ENCODE results near the gene SLC35D2.
"Not testable (repeated sequence)": the region's sequence is repeated elsewhere in the genome, so short reads cannot be mapped to it uniquely, and the experiment has no call there.

SLC35D2 gene

DNA sequence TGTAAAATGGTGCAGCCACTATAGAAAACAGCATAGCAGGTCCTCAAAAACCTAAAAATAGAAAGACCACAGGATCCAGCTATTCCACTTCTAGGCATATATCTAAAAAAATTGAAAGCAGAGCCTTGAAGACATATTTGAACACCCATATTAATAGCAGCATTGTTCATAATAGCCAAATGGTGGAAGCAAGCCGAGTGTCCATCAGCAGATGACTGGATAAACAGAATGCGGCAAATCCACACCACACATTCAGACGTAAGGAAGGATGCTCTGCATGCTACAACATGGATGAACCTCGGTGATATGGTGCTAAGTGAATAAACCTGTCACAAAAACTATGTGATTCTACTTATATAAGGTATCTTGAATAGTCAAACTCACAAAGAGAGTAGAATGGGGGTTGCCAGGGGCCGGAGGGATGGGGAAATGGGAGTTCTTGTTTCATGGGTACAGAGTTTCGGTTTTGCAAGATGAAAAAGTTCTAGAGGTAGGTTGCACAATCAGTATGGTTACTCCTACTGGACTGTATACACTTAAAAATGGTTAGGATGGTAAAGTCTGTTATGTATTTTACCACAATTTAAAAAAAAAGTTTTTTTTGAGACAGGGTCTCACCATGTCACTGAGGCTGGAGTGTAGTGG, 64.5 kb downstream of the SLC35D2 start:
- no peak overlapping the region for H3K4me3 ChIP-seq (ENCODE audit: low read length)
- H3K9ac ChIP-seq (ENCODE audit: low read length), result no peak overlapping the region
- no peaks in the 10 kb centered on the region for H3K36me3 ChIP-seq (ENCODE audit: control insufficient read depth, insufficient read depth, low read length)
- peaks cover 3% of the 10 kb centered on the region for H3K4me1 ChIP-seq (ENCODE audit: control insufficient read depth, insufficient read depth, low read length)
- H3K9me3 ChIP-seq (ENCODE audit: control insufficient read depth, low read length), result peaks cover 2% of the 10 kb centered on the region
- no peaks in the 10 kb centered on the region for H3K27me3 ChIP-seq (ENCODE audit: control insufficient read depth, insufficient read depth, low read length)

GRCh38 chr9:96317335-96317980, 66.1 kb downstream of the SLC35D2 start:
- H3K9me3 ChIP-seq (ENCODE audit: control insufficient read depth, low read length), result peaks cover 13% of the 10 kb centered on the region
- no peaks in the 10 kb centered on the region for H3K27me3 ChIP-seq (ENCODE audit: control insufficient read depth, insufficient read depth, low read length)
- H3K4me1 ChIP-seq (ENCODE audit: control insufficient read depth, insufficient read depth, low read length), result peaks cover 3% of the 10 kb centered on the region
- H3K4me3 ChIP-seq (ENCODE audit: low read length), result no peak overlapping the region
- H3K9ac ChIP-seq (ENCODE audit: low read length), result no peak overlapping the region
- no peaks in the 10 kb centered on the region for H3K36me3 ChIP-seq (ENCODE audit: control insufficient read depth, insufficient read depth, low read length)

DNA sequence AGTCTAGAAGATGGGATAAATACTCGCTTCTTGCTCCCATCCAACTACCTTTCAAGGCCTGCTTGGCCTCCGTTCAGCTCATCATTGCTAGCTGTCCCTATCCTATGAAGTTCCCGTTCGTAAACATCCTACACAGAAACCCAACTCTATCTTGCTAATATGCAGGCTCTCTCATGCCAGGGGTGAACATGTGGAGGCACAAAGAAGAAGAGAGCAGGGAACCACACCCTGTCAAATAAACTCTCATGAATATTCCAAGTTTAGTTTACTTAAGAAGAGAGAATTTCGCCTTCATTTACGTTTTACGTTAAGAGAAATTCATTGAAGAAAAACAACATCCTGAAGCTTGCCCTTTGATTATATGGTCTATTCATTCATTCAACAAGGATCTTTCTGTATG, 73.7 kb downstream of the SLC35D2 start:
- peaks cover 13% of the 10 kb centered on the region for H3K9me3 ChIP-seq (ENCODE audit: control insufficient read depth, low read length)
- no peaks in the 10 kb centered on the region for H3K36me3 ChIP-seq (ENCODE audit: control insufficient read depth, insufficient read depth, low read length)
- no peaks in the 10 kb centered on the region for H3K4me1 ChIP-seq (ENCODE audit: control insufficient read depth, insufficient read depth, low read length)
- H3K4me3 ChIP-seq (ENCODE audit: low read length), result no peak overlapping the region
- H3K9ac ChIP-seq (ENCODE audit: low read length), result no peak overlapping the region
- H3K27me3 ChIP-seq (ENCODE audit: control insufficient read depth, insufficient read depth, low read length), result no peaks in the 10 kb centered on the region

DNA sequence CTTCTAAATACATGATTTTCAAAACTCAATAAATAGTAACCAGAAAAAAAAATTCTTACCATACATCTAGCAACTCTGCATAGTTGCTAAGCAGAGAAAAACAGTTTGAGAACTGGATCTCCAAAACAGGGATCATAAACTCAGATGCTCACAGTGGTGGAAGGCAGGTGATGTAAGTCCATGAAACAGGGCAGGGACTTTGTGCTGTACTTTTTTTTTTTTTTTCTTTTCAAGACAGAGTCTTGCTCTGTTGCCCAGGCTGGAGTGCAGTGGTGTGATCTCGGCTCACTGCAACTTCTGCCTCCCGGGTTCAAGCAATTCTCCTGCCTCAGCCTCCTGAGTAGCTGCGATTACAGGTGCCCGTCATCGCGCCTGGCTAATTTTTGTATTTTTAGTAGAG, 76.6 kb downstream of the SLC35D2 start:
- not testable (repeated sequence) for H3K27me3 ChIP-seq (ENCODE audit: control insufficient read depth, insufficient read depth, low read length); H3K36me3 ChIP-seq (ENCODE audit: control insufficient read depth, insufficient read depth, low read length); H3K4me1 ChIP-seq (ENCODE audit: control insufficient read depth, insufficient read depth, low read length); H3K9ac ChIP-seq (ENCODE audit: low read length); H3K4me3 ChIP-seq (ENCODE audit: low read length); H3K9me3 ChIP-seq (ENCODE audit: control insufficient read depth, low read length)

DNA sequence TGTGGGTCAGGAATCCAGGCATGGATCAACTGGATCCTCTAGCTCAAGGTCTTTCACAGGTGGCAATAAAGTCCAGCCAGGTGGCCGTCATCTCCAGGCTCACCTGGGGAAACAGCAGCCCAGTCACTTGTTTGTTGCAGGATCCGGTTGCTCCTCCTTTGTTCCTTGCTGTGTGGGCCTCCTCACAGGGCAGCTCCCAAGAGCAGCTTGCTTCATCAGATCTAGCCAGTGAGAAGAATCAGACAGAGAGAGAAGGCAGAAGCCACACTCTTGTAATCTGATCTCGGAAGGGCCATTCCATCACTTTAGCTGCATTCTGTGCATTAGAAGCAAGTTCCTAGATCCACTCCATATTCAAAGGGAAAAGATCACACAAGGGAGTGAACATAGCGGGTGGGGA, 78.3 kb downstream of the SLC35D2 start:
- H3K4me3 ChIP-seq (ENCODE audit: low read length), result no peak overlapping the region
- no peaks in the 10 kb centered on the region for H3K4me1 ChIP-seq (ENCODE audit: control insufficient read depth, insufficient read depth, low read length)
- no peaks in the 10 kb centered on the region for H3K9me3 ChIP-seq (ENCODE audit: control insufficient read depth, low read length)
- no peaks in the 10 kb centered on the region for H3K27me3 ChIP-seq (ENCODE audit: control insufficient read depth, insufficient read depth, low read length)
- H3K36me3 ChIP-seq (ENCODE audit: control insufficient read depth, insufficient read depth, low read length), result no peaks in the 10 kb centered on the region
- H3K9ac ChIP-seq (ENCODE audit: low read length), result no peak overlapping the region

DNA sequence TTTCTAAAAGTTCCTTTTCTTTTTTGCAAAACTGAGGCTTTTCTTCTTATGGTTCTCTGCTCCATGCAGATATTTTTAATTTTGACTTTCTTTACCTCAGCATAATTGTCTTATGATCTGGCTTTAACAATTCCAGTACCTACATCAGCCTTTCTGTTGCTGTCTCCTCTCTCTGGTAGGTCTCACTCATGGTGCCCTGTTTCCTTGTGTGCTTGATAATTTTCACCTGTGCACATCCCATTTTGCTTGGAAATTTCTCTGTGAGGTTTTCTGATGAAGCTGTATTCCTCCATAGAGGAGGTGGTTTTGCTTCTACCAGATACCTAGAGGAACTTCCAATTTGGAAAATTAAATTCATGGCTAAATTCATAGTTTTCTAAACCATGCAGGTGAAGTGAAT, 79.3 kb downstream of the SLC35D2 start:
- Histone ChIP-seq H3K9me3 (ENCODE audit: control insufficient read depth, low read length) (no peaks in the 10 kb centered on the region), H3K27me3 (ENCODE audit: control insufficient read depth, insufficient read depth, low read length) (no peaks in the 10 kb centered on the region), H3K4me1 (ENCODE audit: control insufficient read depth, insufficient read depth, low read length) (no peaks in the 10 kb centered on the region), H3K9ac (ENCODE audit: low read length) (no peak overlapping the region), H3K4me3 (ENCODE audit: low read length) (no peak overlapping the region), H3K36me3 (ENCODE audit: control insufficient read depth, insufficient read depth, low read length) (no peaks in the 10 kb centered on the region)

DNA sequence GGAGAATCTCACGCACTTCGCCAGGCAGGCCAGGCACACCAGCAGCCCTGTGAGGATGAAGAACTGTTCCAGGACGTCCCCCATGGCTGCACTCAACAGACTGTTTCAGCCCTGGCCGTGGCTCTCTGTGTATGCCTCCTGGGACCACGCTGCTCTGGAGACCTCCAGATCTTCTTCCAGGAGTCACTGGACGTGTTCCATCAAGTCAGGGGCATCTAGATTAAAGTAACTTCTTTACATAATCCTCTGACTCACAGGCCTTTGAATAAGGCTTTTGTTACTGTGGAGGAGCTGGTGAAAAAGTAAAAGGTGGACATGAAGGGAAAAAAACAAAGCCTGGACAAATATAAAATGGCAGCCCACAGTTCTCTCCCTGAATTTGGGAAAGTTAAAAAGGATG, 81.5 kb downstream of the SLC35D2 start, which contains the start of gene HSD17B3:
TSS of gene HSD17B3 (minus strand) at position 156 of the 400 bp plus-strand sequence. CDS start at position 84, 72 bp downstream.
- no peak within 1 kb of the TSS for H3K9ac ChIP-seq (ENCODE audit: low read length)

GRCh38 chr9:96299823-96300222, 83.7 kb downstream of the SLC35D2 start:
- Histone ChIP-seq H3K4me1 (ENCODE audit: control insufficient read depth, insufficient read depth, low read length) (no peaks in the 10 kb centered on the region), H3K4me3 (ENCODE audit: low read length) (no peak overlapping the region)

More for the DNA sequence above, 81.5 kb downstream of the SLC35D2 start, which contains the start of gene HSD17B3:
- Histone ChIP-seq H3K4me1 (ENCODE audit: control insufficient read depth, insufficient read depth, low read length) (no peaks in the 10 kb centered on the region), H3K4me3 (ENCODE audit: low read length) (no peak within 1 kb of the TSS), H3K9me3 (ENCODE audit: control insufficient read depth, low read length) (no peaks in the 10 kb centered on the region), H3K36me3 (ENCODE audit: control insufficient read depth, insufficient read depth, low read length) (no peaks in the 10 kb centered on the region), H3K27me3 (ENCODE audit: control insufficient read depth, insufficient read depth, low read length) (no peaks in the 10 kb centered on the region)

DNA sequence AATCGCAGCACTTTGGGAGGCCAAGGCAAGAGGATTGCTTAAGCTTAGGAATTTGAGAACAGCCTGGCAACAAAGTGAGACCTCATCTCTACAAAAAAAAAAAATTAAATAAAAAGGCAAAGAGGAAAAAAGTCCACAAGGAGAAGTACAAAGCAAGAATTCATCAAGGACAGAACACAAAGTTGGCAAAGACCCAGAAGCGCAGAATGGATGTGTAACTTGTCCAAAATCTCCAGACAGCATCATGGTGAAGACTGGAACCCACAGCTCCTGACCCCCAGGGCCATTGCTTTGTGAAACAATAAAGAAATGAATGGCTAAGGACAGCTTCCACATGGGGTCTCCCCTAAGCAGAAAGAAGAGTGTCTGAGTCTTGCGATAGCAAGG, 89.4 kb downstream of the SLC35D2 start:
- Histone ChIP-seq H3K27me3 (ENCODE audit: control insufficient read depth, insufficient read depth, low read length) (no peaks in the 10 kb centered on the region), H3K36me3 (ENCODE audit: control insufficient read depth, insufficient read depth, low read length) (no peaks in the 10 kb centered on the region), H3K9ac (ENCODE audit: low read length) (no peak overlapping the region), H3K4me3 (ENCODE audit: low read length) (no peak overlapping the region), H3K4me1 (ENCODE audit: control insufficient read depth, insufficient read depth, low read length) (no peaks in the 10 kb centered on the region), H3K9me3 (ENCODE audit: control insufficient read depth, low read length) (no peaks in the 10 kb centered on the region)

More at GRCh38 chr9:96299823-96300222, 83.7 kb downstream of the SLC35D2 start:
- Histone ChIP-seq H3K36me3 (ENCODE audit: control insufficient read depth, insufficient read depth, low read length) (no peaks in the 10 kb centered on the region), H3K9me3 (ENCODE audit: control insufficient read depth, low read length) (no peaks in the 10 kb centered on the region), H3K9ac (ENCODE audit: low read length) (no peak overlapping the region), H3K27me3 (ENCODE audit: control insufficient read depth, insufficient read depth, low read length) (no peaks in the 10 kb centered on the region)

DNA sequence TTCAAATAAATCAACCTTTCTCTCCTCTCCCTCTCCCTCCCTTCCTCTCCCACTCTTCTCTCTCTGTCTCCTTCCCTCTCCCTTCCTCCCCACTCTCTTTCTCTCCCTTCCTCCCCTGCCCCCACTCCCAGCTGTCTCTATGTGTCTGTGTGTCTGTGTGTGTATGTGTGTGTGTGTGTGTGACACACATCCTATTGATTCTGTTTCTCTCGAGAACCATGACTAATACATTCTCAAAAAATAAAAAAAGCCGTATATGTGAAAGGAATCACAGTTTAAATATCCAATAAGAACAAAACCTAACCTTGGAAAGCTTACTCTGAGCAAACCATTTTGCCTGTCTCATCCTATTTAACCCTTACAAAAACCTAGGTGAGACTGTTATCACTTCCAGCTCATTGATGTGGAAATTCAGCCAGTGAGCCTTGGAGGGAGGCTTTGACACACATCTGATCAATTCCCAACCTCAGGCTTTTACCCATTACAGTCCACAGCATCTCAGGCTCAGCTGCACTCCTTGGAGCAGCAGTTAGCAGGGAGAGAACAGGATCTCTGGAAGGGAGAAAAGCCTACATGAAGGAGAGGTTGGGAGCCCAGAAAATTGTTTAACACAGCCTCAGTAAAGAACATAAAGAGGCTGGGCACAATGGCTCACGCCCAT, 89.9 kb downstream of the SLC35D2 start:
- Histone ChIP-seq H3K9me3 (ENCODE audit: control insufficient read depth, low read length) (no peaks in the 10 kb centered on the region), H3K4me3 (ENCODE audit: low read length) (no peak overlapping the region), H3K9ac (ENCODE audit: low read length) (no peak overlapping the region), H3K36me3 (ENCODE audit: control insufficient read depth, insufficient read depth, low read length) (no peaks in the 10 kb centered on the region), H3K27me3 (ENCODE audit: control insufficient read depth, insufficient read depth, low read length) (no peaks in the 10 kb centered on the region), H3K4me1 (ENCODE audit: control insufficient read depth, insufficient read depth, low read length) (no peaks in the 10 kb centered on the region)

- no peaks in the 10 kb centered on the region for H3K27me3 ChIP-seq (ENCODE audit: control insufficient read depth, insufficient read depth, low read length)
- H3K4me1 ChIP-seq (ENCODE audit: control insufficient read depth, insufficient read depth, low read length), result no peaks in the 10 kb centered on the region
- H3K9me3 ChIP-seq (ENCODE audit: control insufficient read depth, low read length), result no peaks in the 10 kb centered on the region
- H3K4me3 ChIP-seq (ENCODE audit: low read length), result no peak overlapping the region
- H3K9ac ChIP-seq (ENCODE audit: low read length), result no peak overlapping the region
- no peaks in the 10 kb centered on the region for H3K36me3 ChIP-seq (ENCODE audit: control insufficient read depth, insufficient read depth, low read length)
Observed at GRCh38 chr9:96289392-96289791, 94.1 kb downstream of the SLC35D2 start.

- Histone ChIP-seq H3K27me3 (ENCODE audit: control insufficient read depth, insufficient read depth, low read length) (no peaks in the 10 kb centered on the region), H3K4me3 (ENCODE audit: low read length) (no peak overlapping the region), H3K9ac (ENCODE audit: low read length) (no peak overlapping the region), H3K9me3 (ENCODE audit: control insufficient read depth, low read length) (no peaks in the 10 kb centered on the region), H3K4me1 (ENCODE audit: control insufficient read depth, insufficient read depth, low read length) (no peaks in the 10 kb centered on the region), H3K36me3 (ENCODE audit: control insufficient read depth, insufficient read depth, low read length) (no peaks in the 10 kb centered on the region)
Observed at GRCh38 chr9:96281641-96282040, 101.9 kb downstream of the SLC35D2 start.

All from mucosa of stomach (tissue), 1 donor.